Glutamatergic neuron (in vitro differentiated cells): ENCODE results near the gene GKN1. TPM values are rescaled to one million over a fixed set of nuclear protein-coding genes. Genes with fewer than 3 reads are reported as not detected.

Experiments
- DNase-seq: peaks from one replicate; pipeline ENCODE4 v3.0.0; 2022
- H3K27ac Mint-ChIP-seq: one replicate; pipeline ENCODE4 v1.8.0; 2020; ENCODE audit warnings: mild to moderate bottlenecking, mixed read lengths, inconsistent platforms; ENCODE audit not compliant: unreplicated experiment
- H3K27me3 Mint-ChIP-seq: one replicate; pipeline ENCODE4 v1.8.0; 2020; ENCODE audit warnings: mild to moderate bottlenecking, moderate library complexity, mixed read lengths, inconsistent platforms; ENCODE audit not compliant: unreplicated experiment
- H3K36me3 Mint-ChIP-seq: one replicate; pipeline ENCODE4 v1.8.0; 2020; ENCODE audit warnings: mild to moderate bottlenecking, mixed read lengths, inconsistent platforms; ENCODE audit not compliant: unreplicated experiment
- H3K4me1 Mint-ChIP-seq: one replicate; pipeline ENCODE4 v1.8.0; 2020; ENCODE audit warnings: mild to moderate bottlenecking, low read depth, mixed read lengths, inconsistent platforms; ENCODE audit not compliant: unreplicated experiment
- H3K4me3 Mint-ChIP-seq: one replicate; pipeline ENCODE4 v1.8.0; 2020; ENCODE audit warnings: mild to moderate bottlenecking, mixed read lengths, inconsistent platforms; ENCODE audit not compliant: unreplicated experiment
- H3K9me3 Mint-ChIP-seq: one replicate; pipeline ENCODE4 v1.8.0; 2020; ENCODE audit warnings: mild to moderate bottlenecking, moderate library complexity, mixed read lengths, inconsistent platforms; ENCODE audit not compliant: unreplicated experiment
- total RNA-seq: library from RNA; stranded (reverse); fragmentation: NEBNext Ultra II Directional; extraction: Animal tissue kit (Norgen Biotek cat#: 25700); gene quantifications from one replicate; pipeline ENCODE4 v1.2.1, GENCODE V29; 2021; ENCODE audit not compliant: unreplicated experiment
- TF ChIP-seq, protein P1 (sequence below): fragments of 200-600 bp; sonication (generic); IDR thresholded peaks from one replicate; pipeline ENCODE4 v1.5.0; 2021; ENCODE audit not compliant: partially characterized antibody, unreplicated experiment

The GKN1 gene
- total RNA-seq, 1 donor from 2014 or later: not detected

DNA sequence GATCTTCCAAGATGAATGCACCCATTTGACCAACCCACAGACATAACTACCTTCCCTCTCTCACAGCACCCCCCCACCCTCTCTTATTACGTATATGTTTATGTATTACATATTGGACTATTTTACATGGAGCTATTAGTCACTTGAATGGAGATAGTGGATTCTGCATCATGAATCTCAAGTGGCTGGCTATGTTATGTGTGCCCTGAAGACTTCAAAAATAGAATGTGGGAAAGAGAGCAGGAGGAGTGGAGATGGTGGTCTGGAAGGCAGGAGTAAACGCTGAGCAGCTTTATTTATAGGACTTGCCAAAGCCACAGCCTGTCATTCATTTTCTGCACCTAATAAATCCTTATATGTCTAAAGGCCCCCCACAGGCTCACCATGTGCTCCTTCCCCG, 43.4 kb downstream of the GKN1 start:
- H3K9me3 Mint-ChIP-seq: peaks cover 3% of the 10 kb centered on the region
- no peaks in the 10 kb centered on the region for H3K36me3 Mint-ChIP-seq
- TF ChIP-seq, protein P1, sequence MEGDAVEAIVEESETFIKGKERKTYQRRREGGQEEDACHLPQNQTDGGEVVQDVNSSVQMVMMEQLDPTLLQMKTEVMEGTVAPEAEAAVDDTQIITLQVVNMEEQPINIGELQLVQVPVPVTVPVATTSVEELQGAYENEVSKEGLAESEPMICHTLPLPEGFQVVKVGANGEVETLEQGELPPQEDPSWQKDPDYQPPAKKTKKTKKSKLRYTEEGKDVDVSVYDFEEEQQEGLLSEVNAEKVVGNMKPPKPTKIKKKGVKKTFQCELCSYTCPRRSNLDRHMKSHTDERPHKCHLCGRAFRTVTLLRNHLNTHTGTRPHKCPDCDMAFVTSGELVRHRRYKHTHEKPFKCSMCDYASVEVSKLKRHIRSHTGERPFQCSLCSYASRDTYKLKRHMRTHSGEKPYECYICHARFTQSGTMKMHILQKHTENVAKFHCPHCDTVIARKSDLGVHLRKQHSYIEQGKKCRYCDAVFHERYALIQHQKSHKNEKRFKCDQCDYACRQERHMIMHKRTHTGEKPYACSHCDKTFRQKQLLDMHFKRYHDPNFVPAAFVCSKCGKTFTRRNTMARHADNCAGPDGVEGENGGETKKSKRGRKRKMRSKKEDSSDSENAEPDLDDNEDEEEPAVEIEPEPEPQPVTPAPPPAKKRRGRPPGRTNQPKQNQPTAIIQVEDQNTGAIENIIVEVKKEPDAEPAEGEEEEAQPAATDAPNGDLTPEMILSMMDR: no peak
- H3K27ac Mint-ChIP-seq: no peak overlapping the region
- no peaks in the 10 kb centered on the region for H3K27me3 Mint-ChIP-seq
- DNase-seq: no peak
- H3K4me3 Mint-ChIP-seq: no peak overlapping the region
- peaks cover 18% of the 10 kb centered on the region for H3K4me1 Mint-ChIP-seq

DNA sequence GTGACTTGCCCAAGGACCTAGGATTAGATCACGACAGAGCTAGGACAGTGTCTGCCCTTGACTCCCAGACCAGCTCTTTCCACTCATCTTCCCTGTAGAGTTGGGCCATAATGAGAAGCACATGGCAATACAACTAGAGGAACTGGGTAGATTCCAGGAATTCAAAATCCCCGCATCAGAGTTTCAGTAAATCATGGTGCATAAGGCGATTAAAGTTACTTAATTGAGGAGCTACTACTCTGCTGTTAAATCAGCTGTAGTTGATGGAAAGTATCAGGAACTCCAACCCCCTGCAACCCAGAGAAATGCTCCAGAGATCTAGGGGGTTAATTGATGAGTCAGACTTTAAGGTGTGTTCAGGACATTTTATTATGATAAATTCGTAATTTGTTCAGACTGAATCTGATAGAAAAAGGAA, 44.3 kb downstream of the GKN1 start:
- TF ChIP-seq, protein P1: no peak
- DNase-seq: no peak
- H3K36me3 Mint-ChIP-seq: no peaks in the 10 kb centered on the region
- H3K27ac Mint-ChIP-seq: no peak overlapping the region
- H3K4me3 Mint-ChIP-seq: no peak overlapping the region
- H3K9me3 Mint-ChIP-seq: no peaks in the 10 kb centered on the region
- no peaks in the 10 kb centered on the region for H3K27me3 Mint-ChIP-seq
- peaks cover 18% of the 10 kb centered on the region for H3K4me1 Mint-ChIP-seq

DNA sequence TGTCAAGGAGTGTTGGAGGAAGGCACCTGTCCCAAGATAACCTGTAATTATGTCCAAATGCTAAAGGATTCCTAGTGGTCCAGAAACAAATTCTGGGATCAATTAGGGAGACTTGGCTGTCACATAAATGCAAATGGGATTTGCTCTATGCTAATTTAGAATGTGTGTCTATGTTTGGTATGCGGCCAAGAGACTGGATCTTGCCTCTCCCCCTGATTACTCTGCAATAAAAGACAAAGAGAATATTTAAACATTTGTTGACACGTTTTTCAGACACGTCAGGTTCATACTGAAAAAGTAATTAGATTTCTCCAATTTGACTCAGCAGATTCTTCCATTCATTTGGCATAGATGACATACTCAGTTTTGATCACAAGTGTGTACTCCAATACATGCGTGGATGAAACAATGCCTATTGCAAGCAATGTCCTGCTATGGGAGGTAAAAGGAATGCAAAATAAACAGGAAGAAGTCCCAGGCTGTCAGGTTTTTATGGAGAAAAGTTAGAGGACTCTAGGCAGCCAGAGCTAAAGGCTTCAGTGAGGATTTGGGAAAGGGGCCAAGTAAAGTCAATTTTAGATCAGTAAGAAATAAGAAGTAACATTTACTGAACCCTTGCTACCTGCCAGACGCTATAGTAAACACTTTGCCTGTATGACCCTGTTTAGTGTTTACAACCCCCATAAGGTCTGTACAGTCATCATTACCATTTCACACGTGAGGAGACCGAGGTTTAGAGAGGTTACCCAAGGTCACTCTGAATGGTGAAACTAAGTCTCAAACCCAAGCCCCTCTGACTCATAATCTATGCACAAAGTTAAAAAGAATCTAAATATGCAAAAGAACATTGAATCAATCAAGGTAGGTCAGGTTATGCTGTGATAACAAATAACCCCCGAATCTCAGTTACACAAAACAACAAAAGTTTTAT, 46.3 kb downstream of the GKN1 start:
- Mint-ChIP-seq H3K27me3 (no peaks in the 10 kb centered on the region), H3K36me3 (no peaks in the 10 kb centered on the region), H3K27ac (no peak overlapping the region), H3K4me3 (no peak overlapping the region), H3K9me3 (no peaks in the 10 kb centered on the region), H3K4me1 (peaks cover 13% of the 10 kb centered on the region)
- no peak for DNase-seq
- TF ChIP-seq, protein P1: no peak

DNA sequence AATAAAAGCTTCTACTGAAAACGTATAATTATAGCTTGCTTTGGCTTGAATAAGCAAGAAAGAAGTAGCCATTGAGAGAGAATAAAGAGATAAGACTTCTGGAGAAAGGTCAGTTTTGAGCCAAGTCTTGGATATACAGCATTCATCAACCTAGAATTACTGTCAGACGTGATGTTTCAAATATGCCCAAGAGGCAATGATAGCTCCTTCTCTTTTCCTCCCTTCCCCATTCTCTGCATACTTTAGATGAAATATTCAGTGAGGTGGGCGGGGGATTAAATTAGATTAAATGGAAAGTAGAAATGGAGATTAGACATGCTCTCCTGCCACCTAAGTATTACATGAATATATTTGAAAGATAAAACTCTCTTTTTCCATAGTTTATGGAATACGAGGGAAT, 47.3 kb downstream of the GKN1 start:
- no peak overlapping the region for H3K27ac Mint-ChIP-seq

More for the DNA sequence above, 47.3 kb downstream of the GKN1 start:
- H3K36me3 Mint-ChIP-seq: no peaks in the 10 kb centered on the region
- no peaks in the 10 kb centered on the region for H3K27me3 Mint-ChIP-seq
- TF ChIP-seq, protein P1: no peak
- H3K4me1 Mint-ChIP-seq: peaks cover 13% of the 10 kb centered on the region
- no peaks in the 10 kb centered on the region for H3K9me3 Mint-ChIP-seq
- no peak overlapping the region for H3K4me3 Mint-ChIP-seq
- no peak for DNase-seq
